A549 (cell line): ENCODE measurements around the gene SLC43A1.

ENCODE experiments used
- ESRRA ChIP-seq: fragments of 150-350 bp; IDR thresholded peaks from 2 replicates; pipeline ENCODE4 v1.6.1; 2014; ENCODE audit warnings: mild to moderate bottlenecking, low read length, borderline replicate concordance
- POLR2A ChIP-seq: IDR thresholded peaks from 2 replicates; pipeline ENCODE4 v1.6.1; 2012; ENCODE audit warnings: mild to moderate bottlenecking, low read length
- RAD21 ChIP-seq, 2 experiments: fragments of >200 bp in 1 of 2; sonication (Bioruptor Twin) in 1 of 2; formaldehyde crosslinking in 1 of 2; IDR thresholded peaks in 1 of 2; conservative IDR thresholded peaks in 1 of 2; 2 replicates in 1 of 2; 3 replicates in 1 of 2; pipeline ENCODE4 v1.6.1; 2012 to 2018; ENCODE audit warnings: inconsistent platforms in 1 of 2
- SMC3 ChIP-seq: fragments of >200 bp; sonication (Bioruptor Twin); formaldehyde crosslinking; IDR thresholded peaks from 3 replicates; pipeline ENCODE4 v1.6.1; 2018; ENCODE audit warnings: inconsistent platforms

DNA sequence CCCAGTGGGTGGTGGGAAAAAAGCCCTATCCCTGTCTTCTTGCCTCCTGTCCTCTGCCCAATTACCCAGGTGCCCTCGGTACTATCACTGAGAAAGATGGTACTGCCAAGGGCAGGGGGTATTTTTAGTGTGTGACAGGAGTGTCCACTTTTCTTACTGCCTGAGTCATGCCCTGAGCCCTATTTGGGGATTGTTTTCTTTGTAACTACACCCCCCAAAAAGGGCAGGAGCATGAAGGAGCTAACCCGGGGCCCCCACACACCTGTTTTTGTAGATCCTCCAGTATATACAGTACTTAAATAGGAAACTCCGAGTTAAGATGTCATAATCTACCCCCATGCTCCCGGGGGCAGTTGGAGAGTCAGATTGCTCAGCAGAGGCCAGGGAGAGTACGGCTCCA is 25.7 kb upstream of the SLC43A1 start:
- no peak for TF ChIP-seq SMC3
- no peak for TF ChIP-seq POLR2A
- TF ChIP-seq RAD21 (conservative IDR thresholded peaks at IDR 0.05 in 1 of 2, IDR thresholded peaks at IDR 0.05 in 1 of 2): no peak
- no peak for TF ChIP-seq ESRRA
